Mucosa of descending colon (tissue), 3 donors: ENCODE data around the gene GOLGA3. TPM values are rescaled to one million over a fixed set of nuclear protein-coding genes. Genes with fewer than 3 reads are reported as not detected.
"Not testable (repeated sequence)": the region's sequence is repeated elsewhere in the genome, so short reads cannot be mapped to it uniquely, and the experiment has no call there.

Experiments used
- ATAC-seq: fragments of 200-7000 bp; cut with Tn5 transposase; one replicate; pipeline ENCODE4 v1.9.1; 2020; ENCODE audit warnings: mild to moderate bottlenecking, moderate library complexity
- DNase-seq, 3 donors: peaks; one replicate each; pipeline ENCODE4 v3.0.0-alpha.2; 2020
- H3K36me3 ChIP-seq: fragments of 200-600 bp; one replicate; pipeline ENCODE4 v1.8.0; 2021; ENCODE audit warnings: low read depth, mild to moderate bottlenecking
- H3K4me1 ChIP-seq: fragments of 200-600 bp; one replicate; pipeline ENCODE4 v1.8.0; 2021; ENCODE audit warnings: low read depth, mild to moderate bottlenecking
- H3K4me3 ChIP-seq: fragments of 200-600 bp; one replicate; pipeline ENCODE4 v1.8.0; 2021; ENCODE audit warnings: mild to moderate bottlenecking
- H3K9me3 ChIP-seq: fragments of 200-600 bp; one replicate; pipeline ENCODE4 v1.8.0; 2021; ENCODE audit warnings: mild to moderate bottlenecking
- CTCF ChIP-seq: fragments of 200-600 bp; IDR thresholded peaks from one replicate; pipeline ENCODE4 v1.8.0; 2022; ENCODE audit warnings: antibody characterized with exemption, mild to moderate bottlenecking
- intact Hi-C, 2 donors: fragments of 100-400 bp; cut with DNase I in 1 of 2; cut with micrococcal nuclease in 1 of 2; formaldehyde crosslinking; loops; one replicate each; pipeline versions ENCODE4 v1.11.0 to v1.11.1; 2022; cut with DNase I, micrococcal nuclease
- total RNA-seq, 3 donors: library from RNA; stranded (reverse); fragmentation: NEBNext Ultra II Directional in 2 of 3; extraction: Animal tissue kit (Norgen Biotek cat#: 25700) in 2 of 3; gene quantifications; one replicate each; pipeline versions ENCODE4 v1.2.1 to v1.2.4, GENCODE V29; 2021 to 2023
- donor health status: DM: no; HTN: no; CAD: no; lungs with moderate emphysema.
- donor health status: DM: no; HTN: no; CAD: no.
- donor health status: DM: no; HTN: yes; CAD: no.

Gene GOLGA3
- total RNA-seq, 3 donors from 2014 or later, result 71.6 to 91.0 (median 89.6) TPM

- H3K9me3 ChIP-seq, result no peaks in the 10 kb centered on the region
- H3K36me3 ChIP-seq, result peaks cover 34% of the 10 kb centered on the region
- DNase-seq, result no peak
- no peaks in the 10 kb centered on the region for H3K4me1 ChIP-seq
- no peak for TF ChIP-seq CTCF
- no peak for ATAC-seq
- intact Hi-C loops, result no loop called here
- no peak overlapping the region for H3K4me3 ChIP-seq
Measured at GRCh38 chr12:132803125-132803524, 25.5 kb downstream of the GOLGA3 start.

GRCh38 chr12:132801741-132802140, 26.9 kb downstream of the GOLGA3 start:
- ATAC-seq (no peak), DNase-seq (no peak)
- H3K4me1 ChIP-seq, result no peaks in the 10 kb centered on the region
- peaks cover 47% of the 10 kb centered on the region for H3K36me3 ChIP-seq
- no peak for TF ChIP-seq CTCF
- H3K4me3 ChIP-seq, result no peak overlapping the region
- intact Hi-C loops, result no loop called here
- H3K9me3 ChIP-seq, result no peaks in the 10 kb centered on the region

- peaks cover 58% of the 10 kb centered on the region for H3K36me3 ChIP-seq
- TF ChIP-seq CTCF, result no peak
Measured at GRCh38 chr12:132798836-132799235, 29.8 kb downstream of the GOLGA3 start.

GRCh38 chr12:132797820-132798570, 30.7 kb downstream of the GOLGA3 start:
- Histone ChIP-seq H3K4me1 (no peaks in the 10 kb centered on the region), H3K4me3 (no peak overlapping the region), H3K9me3 (no peaks in the 10 kb centered on the region), H3K36me3 (peaks cover 54% of the 10 kb centered on the region)
- ATAC-seq (no peak), DNase-seq (no peak)
- intact Hi-C loops, result no loop called here
- no peak for TF ChIP-seq CTCF

More at GRCh38 chr12:132798836-132799235, 29.8 kb downstream of the GOLGA3 start:
- intact Hi-C loops, result no loop called here
- ATAC-seq, result no peak
- DNase-seq, result no peak
- no peaks in the 10 kb centered on the region for H3K4me1 ChIP-seq
- no peaks in the 10 kb centered on the region for H3K9me3 ChIP-seq
- no peak overlapping the region for H3K4me3 ChIP-seq

GRCh38 chr12:132795847-132796246, 32.8 kb downstream of the GOLGA3 start:
- no peaks in the 10 kb centered on the region for H3K4me1 ChIP-seq
- TF ChIP-seq CTCF, result no peak
- H3K4me3 ChIP-seq, result no peak overlapping the region
- peaks cover 52% of the 10 kb centered on the region for H3K36me3 ChIP-seq
- intact Hi-C loops, result no loop called here
- DNase-seq (no peak), ATAC-seq (no peak)
- H3K9me3 ChIP-seq, result no peaks in the 10 kb centered on the region

GRCh38 chr12:132791940-132792339, 36.7 kb downstream of the GOLGA3 start:
- H3K9me3 ChIP-seq, DNase-seq, H3K4me3 ChIP-seq, intact Hi-C loops, ATAC-seq, H3K4me1 ChIP-seq: not testable (repeated sequence)
- peaks cover 28% of the 10 kb centered on the region for H3K36me3 ChIP-seq
